Keratinocyte (primary cell): ENCODE measurements around the gene HGFAC. TPM values are rescaled to one million over a fixed set of nuclear protein-coding genes. Genes with fewer than 3 reads are reported as not detected.

ENCODE experiments used
- DNase-seq: peaks from one replicate; pipeline ENCODE4 v3.0.0-alpha.2; 2011; ENCODE audit warnings: low read depth, missing footprints, low spot score
- FAIRE-seq: peaks from 2 replicates; lab custom pipeline; 2011; peaks lifted over from hg19 to GRCh38; lab: Jason Lieb, UNC
- H2AFZ ChIP-seq: 2 replicates; pipeline ENCODE4 v1.6.0; 2012; ENCODE audit warnings: low read length, control low read depth, inconsistent platforms; ENCODE audit not compliant: control insufficient read depth
- H3K27ac ChIP-seq: 2 replicates; pipeline ENCODE4 v1.5.1; 2011; ENCODE audit warnings: low read length; ENCODE audit not compliant: control insufficient read depth, insufficient read depth
- H3K27me3 ChIP-seq: 3 replicates; pipeline ENCODE4 v1.6.0; 2011; ENCODE audit warnings: low read length; ENCODE audit not compliant: control insufficient read depth, insufficient read depth; ENCODE audit errors: extremely low read depth
- H3K36me3 ChIP-seq, 2 experiments: 2 replicates in 1 of 2; 3 replicates in 1 of 2; pipeline ENCODE4 v1.5.1; 2011; ENCODE audit warnings: low read length in 2 of 2, mild to moderate bottlenecking in 1 of 2; ENCODE audit not compliant: control insufficient read depth in 2 of 2, insufficient read depth in 2 of 2; ENCODE audit errors: extremely low read depth in 1 of 2
- H3K4me1 ChIP-seq: 3 replicates; pipeline ENCODE4 v1.5.1; 2011; ENCODE audit warnings: low read length; ENCODE audit not compliant: control insufficient read depth, insufficient read depth; ENCODE audit errors: extremely low read depth
- H3K4me2 ChIP-seq: 3 replicates; pipeline ENCODE4 v1.6.0; 2011; ENCODE audit warnings: low read depth, low read length; ENCODE audit not compliant: control insufficient read depth, insufficient read depth; ENCODE audit errors: extremely low read depth
- H3K4me3 ChIP-seq, 3 experiments: fragments of 200-600 bp in 1 of 3; sonication (generic) in 1 of 3; 2 replicates in 2 of 3; 3 replicates in 1 of 3; pipeline ENCODE4 v1.5.1; 2011 to 2016; ENCODE audit warnings: low read length in 3 of 3, mild to moderate bottlenecking in 3 of 3, control low read depth in 2 of 3, inconsistent platforms in 1 of 3, low read depth in 1 of 3, mixed read lengths in 1 of 3, mixed run types in 1 of 3, moderate library complexity in 1 of 3; ENCODE audit not compliant: control insufficient read depth in 2 of 3, insufficient read depth in 2 of 3; ENCODE audit errors: extremely low read depth in 1 of 3
- H3K79me2 ChIP-seq: 2 replicates; pipeline ENCODE4 v1.6.0; 2012; ENCODE audit warnings: low read length; ENCODE audit not compliant: control insufficient read depth, insufficient read depth
- H3K9ac ChIP-seq: 3 replicates; pipeline ENCODE4 v1.6.0; 2011; ENCODE audit warnings: low read length; ENCODE audit not compliant: control insufficient read depth, insufficient read depth; ENCODE audit errors: extremely low read depth
- H3K9me1 ChIP-seq: 3 replicates; pipeline ENCODE4 v1.6.0; 2011; ENCODE audit warnings: low read length; ENCODE audit not compliant: control insufficient read depth, insufficient read depth; ENCODE audit errors: extremely low read depth
- H3K9me3 ChIP-seq: 2 replicates; pipeline ENCODE4 v1.5.1; 2012; ENCODE audit warnings: low read depth, low read length; ENCODE audit not compliant: control insufficient read depth
- H4K20me1 ChIP-seq: 3 replicates; pipeline ENCODE4 v1.6.0; 2011; ENCODE audit warnings: low read length; ENCODE audit not compliant: control insufficient read depth, insufficient read depth; ENCODE audit errors: extremely low read depth
- CTCF ChIP-seq, 3 experiments: IDR thresholded peaks in 1 of 3; conservative IDR thresholded peaks in 1 of 3; optimal IDR thresholded peaks in 1 of 3; 2 replicates in 2 of 3; 3 replicates in 1 of 3; pipeline versions ENCODE3 to v1.5.1; 2011; ENCODE audit warnings: low read length in 3 of 3, mild to moderate bottlenecking in 3 of 3, moderate library complexity in 2 of 3, control low read depth in 1 of 3, inconsistent platforms in 1 of 3; ENCODE audit not compliant: insufficient read depth in 2 of 3; ENCODE audit errors: extremely low read depth in 1 of 3
- EZH2 ChIP-seq: IDR thresholded peaks from one replicate; pipeline ENCODE4 v1.6.1; 2012; ENCODE audit warnings: inconsistent platforms, mild to moderate bottlenecking, low read length, moderate library complexity
- dilution Hi-C: fragments of 300-500 bp; cut with MboI; formaldehyde crosslinking; loops from one replicate; pipeline ENCODE4 v1.7.0; 2020; ENCODE audit warnings: low sequenced_read_pairs; ENCODE audit not compliant: extremely low pct_ligation_motif_present
- polyA plus RNA-seq, 5 experiments: library from polyadenylated mRNA; depleted of rRNA in 3 of 5; stranded (reverse) in 3 of 5; stranded (forward) in 1 of 5; unstranded in 1 of 5; fragments of >200 nt; gene quantifications; 1 replicate in 1 of 5; 2 replicates in 3 of 5; 3 replicates in 1 of 5; pipeline versions ENCODE4 v1.2.1 to v1.2.3, GENCODE V29; 2011 to 2012; ENCODE audit warnings: missing spikeins in 2 of 5, low read depth in 1 of 5, low replicate concordance in 1 of 5

The HGFAC gene
- polyA plus RNA-seq, 1 donor (not counting 4 experiments of a cell fraction or from before 2014, with no cell fraction given), result not detected

- FAIRE-seq (no peak), DNase-seq (no peak)
- no peak overlapping the region for H3K27ac ChIP-seq
- H3K9me3 ChIP-seq, result no peaks in the 10 kb centered on the region
- H3K9ac ChIP-seq, result no peak overlapping the region
- TF ChIP-seq EZH2, result no peak
- no peak for TF ChIP-seq CTCF (optimal IDR thresholded peaks at IDR 0.05 in 1 of 3, IDR thresholded peaks at IDR 0.05 in 1 of 3, conservative IDR thresholded peaks at IDR 0.05 in 1 of 3; ENCODE audit: extremely low read depth in 1 of 3, insufficient read depth in 2 of 3, low read length in 3 of 3)
- H3K79me2 ChIP-seq, result no peaks in the 10 kb centered on the region
- no peaks in the 10 kb centered on the region for H3K9me1 ChIP-seq
- no peak overlapping the region for H2AFZ ChIP-seq
- dilution Hi-C loops, result no loop called here
- H3K4me3 ChIP-seq, result no peak overlapping the region
- H3K4me2 ChIP-seq, result no peak overlapping the region
- no peaks in the 10 kb centered on the region for H3K36me3 ChIP-seq
- H3K4me1 ChIP-seq, result peaks cover 31% of the 10 kb centered on the region
- H3K27me3 ChIP-seq, result no peaks in the 10 kb centered on the region
- H4K20me1 ChIP-seq, result no peaks in the 10 kb centered on the region
These were observed 3.0 kb upstream of the HGFAC start for GRCh38 chr4:3438847-3439180.

GRCh38 chr4:3439391-3439790 lies 2.4 kb upstream of the HGFAC start:
- Histone ChIP-seq H3K4me2 (no peak overlapping the region), H3K9me1 (no peaks in the 10 kb centered on the region), H2AFZ (no peak overlapping the region), H3K4me3 (no peak overlapping the region), H3K36me3 (no peaks in the 10 kb centered on the region), H3K9ac (no peak overlapping the region), H3K27ac (no peak overlapping the region), H3K27me3 (no peaks in the 10 kb centered on the region), H3K79me2 (no peaks in the 10 kb centered on the region), H4K20me1 (no peaks in the 10 kb centered on the region), H3K9me3 (no peaks in the 10 kb centered on the region), H3K4me1 (peaks cover 31% of the 10 kb centered on the region)
- no peak for DNase-seq
- FAIRE-seq, result no peak
- dilution Hi-C loops, result no loop called here
- TF ChIP-seq EZH2 (no peak), CTCF (optimal IDR thresholded peaks at IDR 0.05 in 1 of 3, IDR thresholded peaks at IDR 0.05 in 1 of 3, conservative IDR thresholded peaks at IDR 0.05 in 1 of 3; ENCODE audit: extremely low read depth in 1 of 3, insufficient read depth in 2 of 3, low read length in 3 of 3) (no peak)
